ENCODE measurements around the gene PRKCZ. TPM values are rescaled to one million over a fixed set of nuclear protein-coding genes. Genes with fewer than 3 reads are reported as not detected.
A peak's percentile ranks its signal among the peaks of the same experiment; 100 is the strongest.

The PRKCZ gene
- total and polyA plus RNA-seq, 2 donors (not counting 1 experiment from before 2014, with no cell fraction given): 1.6 to 2.0 TPM

GRCh38 chr1:2192031-2192995 lies 142.1 kb downstream of the PRKCZ start:
- peak; percentile 77 to 88 for DNase-seq (ENCODE audit: low read depth in 2 of 2)
- Histone ChIP-seq H3K79me2 (ENCODE audit: control insufficient read depth, insufficient read depth, low read length) (peaks cover 22% of the 10 kb centered on the region), H3K4me2 (ENCODE audit: extremely low read depth, insufficient read depth, low read length) (peak overlapping the region; percentile 42), H3K27ac (ENCODE audit: insufficient read depth, low read length) (peak overlapping the region; percentile 18), H3K4me1 (ENCODE audit: control insufficient read depth, extremely low read depth, insufficient read depth, low read length) (peaks cover 25% of the 10 kb centered on the region), H3K9me3 (ENCODE audit: control insufficient read depth, insufficient read depth, low read depth, low read length) (no peaks in the 10 kb centered on the region), H3K9ac (ENCODE audit: insufficient read depth, low read length) (no peak overlapping the region), H4K20me1 (ENCODE audit: control insufficient read depth, extremely low read depth, insufficient read depth, low read length) (no peaks in the 10 kb centered on the region), H3K36me3 (ENCODE audit: control insufficient read depth, insufficient read depth, low read length) (peaks cover 2% of the 10 kb centered on the region), H3K27me3 (ENCODE audit: control insufficient read depth, insufficient read depth, low read length) (no peaks in the 10 kb centered on the region), H3K4me3 (replicated peaks in 1 of 4; ENCODE audit: control extremely low read depth in 1 of 4, insufficient read depth in 1 of 4, low read depth in 3 of 4, low read length in 4 of 4) (peak overlapping the region in 2 of 4 experiments; percentile 10 to 29), H2AFZ (ENCODE audit: low read length) (no peak overlapping the region)
- TF ChIP-seq EZH2 (IDR thresholded peaks at IDR 0.05; ENCODE audit: low read length, missing control alignments) (no peak), CTCF (conservative IDR thresholded peaks at IDR 0.05 in 1 of 2, IDR thresholded peaks at IDR 0.05 in 1 of 2; ENCODE audit: low read depth in 1 of 2, low read length in 2 of 2) (no peak)

DNA sequence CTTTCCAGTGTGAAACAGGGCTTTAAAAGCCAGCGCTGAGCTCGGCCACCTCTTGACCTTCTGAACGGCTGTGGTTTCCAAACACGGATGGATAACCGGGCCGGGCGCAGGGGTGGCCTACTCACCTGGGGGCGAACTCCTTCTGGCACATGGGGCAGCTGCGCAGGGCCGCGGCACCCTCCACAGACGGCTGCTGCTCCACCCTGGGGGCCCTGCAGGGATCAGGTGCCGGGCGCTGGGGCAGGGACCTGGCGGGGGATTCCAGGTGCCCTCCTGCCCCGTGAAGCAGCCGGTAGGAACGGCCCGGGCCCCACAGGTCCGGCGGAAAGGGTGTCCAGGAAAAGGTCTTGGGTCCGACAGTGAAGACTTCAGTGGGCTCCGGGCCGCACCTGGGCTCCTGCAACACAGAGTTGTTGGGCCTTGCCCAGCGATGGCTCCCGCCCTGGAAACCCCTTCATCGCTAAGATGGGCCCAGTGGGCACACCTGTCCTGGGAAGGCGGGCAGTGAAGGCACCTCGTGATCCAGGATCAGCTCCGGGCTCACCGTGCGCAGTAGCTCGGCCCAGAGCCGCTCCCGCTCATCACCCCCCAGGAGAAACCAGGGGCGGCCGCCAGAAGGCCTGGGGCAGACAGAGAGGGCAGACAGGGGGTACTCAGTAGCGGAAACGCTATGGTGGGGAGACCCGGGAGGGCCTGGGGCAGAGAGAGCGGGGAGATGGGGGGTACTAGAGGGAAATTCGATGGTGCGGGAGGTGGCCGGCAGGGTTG lies 143.5 kb downstream of the PRKCZ start:
- no peaks in the 10 kb centered on the region for H4K20me1 ChIP-seq (ENCODE audit: control insufficient read depth, extremely low read depth, insufficient read depth, low read length)
- no peak for TF ChIP-seq EZH2 (IDR thresholded peaks at IDR 0.05; ENCODE audit: low read length, missing control alignments)
- TF ChIP-seq CTCF (conservative IDR thresholded peaks at IDR 0.05 in 1 of 2, IDR thresholded peaks at IDR 0.05 in 1 of 2; ENCODE audit: low read depth in 1 of 2, low read length in 2 of 2): no peak
- H3K9me3 ChIP-seq (ENCODE audit: control insufficient read depth, insufficient read depth, low read depth, low read length): no peaks in the 10 kb centered on the region
- H3K27me3 ChIP-seq (ENCODE audit: control insufficient read depth, insufficient read depth, low read length): no peaks in the 10 kb centered on the region
- no peak for DNase-seq (ENCODE audit: low read depth in 2 of 2)
- peak overlapping the region; percentile 39 for H3K9ac ChIP-seq (ENCODE audit: insufficient read depth, low read length)
- H3K4me2 ChIP-seq (ENCODE audit: extremely low read depth, insufficient read depth, low read length): peak overlapping the region; percentile 86
- peaks cover 22% of the 10 kb centered on the region for H3K79me2 ChIP-seq (ENCODE audit: control insufficient read depth, insufficient read depth, low read length)
- H2AFZ ChIP-seq (ENCODE audit: low read length): no peak overlapping the region
- H3K27ac ChIP-seq (ENCODE audit: insufficient read depth, low read length): no peak overlapping the region
- H3K4me3 ChIP-seq (replicated peaks in 1 of 4; ENCODE audit: control extremely low read depth in 1 of 4, insufficient read depth in 1 of 4, low read depth in 3 of 4, low read length in 4 of 4): peak overlapping the region; percentile 39 to 53 (median 46)
- H3K36me3 ChIP-seq (ENCODE audit: control insufficient read depth, insufficient read depth, low read length): peaks cover 2% of the 10 kb centered on the region
- peaks cover 25% of the 10 kb centered on the region for H3K4me1 ChIP-seq (ENCODE audit: control insufficient read depth, extremely low read depth, insufficient read depth, low read length)
